T-helper 1 cell treated with Interleukin-12 subunit alpha and Interleukin-12 subunit beta and Interleukin-4 antibody, amounts not matched to agents 30 μg/mL and 1 μg/mL, for 36 hours (primary cell): Measurements from ENCODE around the gene ZNF609.
A peak's percentile ranks its signal among the peaks of the same experiment; 100 is the strongest.
"Not testable (repeated sequence)": the region's sequence is repeated elsewhere in the genome, so short reads cannot be mapped to it uniquely, and the experiment has no call there.

Experiments
- H3K27ac Mint-ChIP-seq: one replicate; pipeline ENCODE4 v1.8.0; 2021; ENCODE audit warnings: mild to moderate bottlenecking, mixed read lengths
- H3K27me3 Mint-ChIP-seq: one replicate; pipeline ENCODE4 v1.8.0; 2021; ENCODE audit warnings: low read depth, mixed read lengths
- H3K36me3 Mint-ChIP-seq: one replicate; pipeline ENCODE4 v1.8.0; 2021; ENCODE audit warnings: low read depth, mixed read lengths
- H3K4me1 Mint-ChIP-seq: one replicate; pipeline ENCODE4 v1.8.0; 2021; ENCODE audit warnings: low read depth, mixed read lengths
- H3K4me3 Mint-ChIP-seq: one replicate; pipeline ENCODE4 v1.8.0; 2021; ENCODE audit warnings: mild to moderate bottlenecking, moderate library complexity, mixed read lengths
- H3K9me3 Mint-ChIP-seq: one replicate; pipeline ENCODE4 v1.8.0; 2021; ENCODE audit warnings: mixed read lengths

The ZNF609 gene

DNA sequence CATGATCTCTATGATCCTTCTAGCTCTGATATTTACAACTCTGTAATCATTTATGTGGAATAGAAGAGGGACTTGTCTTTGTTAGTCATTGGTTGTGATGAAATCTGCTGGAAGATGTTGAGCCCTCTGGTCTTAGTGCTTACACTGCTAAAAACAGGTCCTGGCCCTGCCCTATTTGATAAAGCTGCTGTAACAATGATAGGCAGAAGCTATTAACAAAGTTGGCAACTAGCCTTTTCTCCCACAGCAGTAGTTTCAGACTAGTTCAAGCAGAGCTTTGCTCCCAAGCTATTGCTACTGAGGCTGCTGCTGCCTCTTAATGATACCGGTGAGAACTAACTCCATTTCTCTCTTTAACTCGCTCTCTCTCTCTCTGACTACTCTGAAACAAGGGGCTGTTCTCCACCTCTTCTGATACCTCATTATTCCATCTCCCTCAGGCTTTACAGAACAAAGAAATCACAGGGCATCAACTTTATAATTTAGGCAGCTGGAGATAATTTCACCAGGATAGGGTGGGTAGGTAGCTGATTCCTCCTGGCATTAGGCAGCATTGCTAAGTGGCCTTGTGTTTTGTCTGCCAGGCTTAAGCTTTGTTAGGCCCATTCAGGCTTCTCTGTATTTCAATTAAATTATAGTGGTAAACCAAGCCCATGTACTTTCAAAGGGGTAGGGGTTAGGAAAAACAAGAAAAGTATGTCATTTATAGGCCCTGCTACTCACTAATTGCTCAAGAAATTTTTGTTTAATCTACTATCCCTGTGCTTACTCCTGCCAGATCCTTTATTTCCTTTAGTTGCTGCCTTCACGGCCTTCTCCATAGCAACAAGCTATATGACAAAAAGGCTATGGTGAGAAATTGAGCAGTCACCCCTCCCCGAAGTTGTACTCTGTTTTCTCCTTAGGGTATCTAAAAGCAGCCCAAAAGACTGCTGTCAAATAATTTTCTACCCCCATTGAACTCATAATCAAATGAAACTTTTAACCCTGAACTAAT is 175.4 kb downstream of the ZNF609 start:
- H3K4me1 Mint-ChIP-seq: peaks cover 43% of the 10 kb centered on the region
- H3K27ac Mint-ChIP-seq: no peak overlapping the region
- H3K27me3 Mint-ChIP-seq: no peaks in the 10 kb centered on the region
- H3K36me3 Mint-ChIP-seq: peaks cover 20% of the 10 kb centered on the region
- no peak overlapping the region for H3K4me3 Mint-ChIP-seq
- peaks cover 5% of the 10 kb centered on the region for H3K9me3 Mint-ChIP-seq

DNA sequence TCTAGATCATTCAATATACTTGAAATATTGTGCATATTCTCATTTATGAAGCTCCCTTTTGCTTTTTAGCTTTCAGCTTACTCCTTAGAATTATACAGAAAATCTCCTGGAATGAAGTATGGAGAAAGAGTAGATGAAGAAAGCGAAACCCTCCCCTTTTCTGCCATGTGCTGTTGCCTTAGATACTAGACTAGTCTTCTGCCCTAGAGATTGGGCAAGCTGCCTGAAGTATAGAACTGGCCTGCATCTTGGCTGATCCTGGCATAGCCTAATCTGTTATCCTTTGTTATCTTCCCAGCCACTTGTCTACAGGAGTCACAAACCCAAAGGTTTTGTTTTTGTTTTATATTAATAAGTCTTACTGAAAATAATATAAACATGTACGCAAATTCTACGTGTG is 176.2 kb downstream of the ZNF609 start:
- H3K4me1 Mint-ChIP-seq: peaks cover 44% of the 10 kb centered on the region
- no peak overlapping the region for H3K27ac Mint-ChIP-seq
- H3K9me3 Mint-ChIP-seq: peaks cover 5% of the 10 kb centered on the region
- peaks cover 21% of the 10 kb centered on the region for H3K36me3 Mint-ChIP-seq
- H3K4me3 Mint-ChIP-seq: no peak overlapping the region
- H3K27me3 Mint-ChIP-seq: no peaks in the 10 kb centered on the region

DNA sequence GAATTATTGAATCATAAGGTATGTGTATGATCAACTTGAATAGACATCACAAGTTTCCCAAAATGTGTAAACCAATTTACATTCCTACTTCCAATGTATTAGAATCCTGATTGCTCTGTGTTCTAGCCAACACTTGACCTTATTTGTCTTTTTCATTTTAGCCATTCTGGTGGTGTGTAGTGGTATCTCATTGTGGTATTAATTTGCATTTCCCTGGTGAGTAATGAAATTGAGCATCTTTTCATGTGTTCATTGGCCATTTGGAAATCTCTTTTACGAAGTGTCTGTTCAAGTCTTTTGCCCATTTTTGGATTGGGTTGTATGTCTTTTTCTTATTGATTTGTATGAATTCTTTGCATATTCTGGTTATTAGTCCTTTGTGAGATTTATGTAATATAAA is 177.0 kb downstream of the ZNF609 start:
- no peak overlapping the region for H3K27ac Mint-ChIP-seq
- H3K27me3 Mint-ChIP-seq: no peaks in the 10 kb centered on the region
- H3K4me3 Mint-ChIP-seq: no peak overlapping the region
- H3K4me1 Mint-ChIP-seq: peaks cover 46% of the 10 kb centered on the region
- peaks cover 5% of the 10 kb centered on the region for H3K9me3 Mint-ChIP-seq
- H3K36me3 Mint-ChIP-seq: peaks cover 21% of the 10 kb centered on the region

DNA sequence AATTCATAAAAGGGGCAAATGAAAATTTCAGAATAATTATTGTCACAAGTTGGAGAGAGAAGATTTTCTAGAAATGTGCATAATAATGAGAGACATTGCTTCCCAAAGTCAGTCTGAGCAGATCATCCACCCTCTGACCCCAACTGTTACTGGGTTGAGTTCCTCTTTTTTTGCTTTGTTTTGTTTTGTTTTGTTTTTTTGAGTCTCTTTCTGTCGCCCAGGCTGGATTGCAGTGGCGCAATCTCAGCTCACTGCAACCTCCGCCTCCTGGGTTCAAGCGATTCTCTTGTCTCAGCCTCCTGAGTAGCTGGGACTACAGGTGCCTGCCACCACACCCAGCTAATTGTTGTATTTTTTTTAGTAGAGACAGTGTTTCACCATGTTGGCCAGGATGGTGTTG is 179.4 kb downstream of the ZNF609 start:
- Mint-ChIP-seq H3K36me3 (peaks cover 25% of the 10 kb centered on the region), H3K4me1 (peaks cover 36% of the 10 kb centered on the region)
- not testable (repeated sequence) for H3K27ac Mint-ChIP-seq, H3K27me3 Mint-ChIP-seq, H3K9me3 Mint-ChIP-seq, H3K4me3 Mint-ChIP-seq

DNA sequence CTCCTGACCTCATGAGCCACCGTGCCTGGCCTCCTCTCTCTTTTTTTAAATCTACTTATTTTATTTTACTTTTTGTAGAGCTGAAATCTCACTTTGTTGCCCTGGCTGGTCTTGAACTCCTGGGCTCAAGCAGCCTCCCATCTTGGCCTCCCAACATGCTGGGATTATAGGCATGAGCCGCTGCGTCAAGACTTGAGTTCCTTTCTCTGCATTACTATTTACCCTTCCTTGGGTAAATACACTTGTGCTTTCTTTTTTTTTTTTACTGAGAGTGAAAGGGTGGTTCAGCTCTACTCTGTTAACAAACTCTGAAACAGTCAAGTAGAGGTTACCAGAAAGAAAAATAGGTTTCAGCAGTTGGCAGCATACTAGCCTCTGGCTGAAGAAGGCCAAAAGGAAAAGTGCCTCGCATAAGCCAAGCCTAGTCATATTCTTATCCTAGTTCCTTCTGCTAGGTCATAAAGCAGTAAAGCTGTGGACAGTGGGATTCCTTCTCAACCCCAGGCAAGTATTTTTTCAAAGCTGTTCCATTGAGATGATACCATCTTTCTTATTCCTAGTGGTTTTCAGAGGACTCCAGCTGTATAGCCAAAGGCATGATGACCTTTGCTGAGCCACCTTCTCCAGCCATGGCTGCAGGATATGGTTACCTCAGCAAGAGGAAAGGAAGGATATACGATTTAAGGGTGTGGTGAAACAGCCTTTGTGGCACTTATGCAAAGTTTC is 179.9 kb downstream of the ZNF609 start:
- peaks cover 5% of the 10 kb centered on the region for H3K9me3 Mint-ChIP-seq
- H3K27ac Mint-ChIP-seq: peak overlapping the region; percentile 3
- H3K4me1 Mint-ChIP-seq: peaks cover 30% of the 10 kb centered on the region
- no peaks in the 10 kb centered on the region for H3K27me3 Mint-ChIP-seq
- no peak overlapping the region for H3K4me3 Mint-ChIP-seq
- peaks cover 25% of the 10 kb centered on the region for H3K36me3 Mint-ChIP-seq

DNA sequence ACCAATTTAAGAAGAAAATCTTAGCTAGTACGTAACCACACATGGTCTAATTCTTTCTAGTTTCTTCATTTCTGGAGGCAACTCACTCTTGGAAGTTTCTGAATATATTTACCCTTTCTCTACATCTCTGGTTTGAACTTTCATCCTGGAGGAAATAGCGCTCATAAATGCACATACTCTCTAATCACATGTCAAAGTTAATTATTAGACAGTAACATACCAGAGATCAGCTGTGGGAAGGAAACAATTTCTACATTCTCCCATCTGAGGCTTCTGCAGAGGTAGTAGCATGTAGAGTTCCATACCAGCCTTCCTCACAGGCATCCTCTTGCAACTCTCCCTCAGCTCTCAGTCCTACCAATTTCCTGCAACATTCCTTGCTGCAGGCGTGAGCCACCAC is 182.5 kb downstream of the ZNF609 start:
- Mint-ChIP-seq H3K27ac (no peak overlapping the region), H3K4me3 (no peak overlapping the region), H3K9me3 (no peaks in the 10 kb centered on the region), H3K27me3 (no peaks in the 10 kb centered on the region), H3K36me3 (peaks cover 16% of the 10 kb centered on the region), H3K4me1 (peaks cover 22% of the 10 kb centered on the region)

DNA sequence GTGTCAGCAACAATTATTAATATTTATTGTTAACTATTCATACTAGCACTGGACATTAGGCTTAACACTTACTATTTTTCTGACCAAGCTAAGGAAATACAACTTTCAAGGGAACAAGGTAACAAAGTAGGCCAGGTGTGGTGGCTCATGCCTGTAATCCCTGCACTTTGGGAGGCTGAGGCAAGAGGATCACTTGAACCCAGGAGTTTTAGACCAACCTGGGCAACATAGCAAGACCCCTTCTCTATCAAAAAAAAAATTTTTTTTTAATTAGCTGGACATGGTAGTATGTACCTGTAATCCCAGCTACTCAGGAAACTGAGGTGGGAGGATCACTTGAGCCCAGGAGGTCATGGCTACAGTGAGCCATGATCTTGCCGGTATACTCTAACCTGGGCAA is 183.3 kb downstream of the ZNF609 start:
- no peaks in the 10 kb centered on the region for H3K27me3 Mint-ChIP-seq
- H3K27ac Mint-ChIP-seq: no peak overlapping the region
- peaks cover 25% of the 10 kb centered on the region for H3K4me1 Mint-ChIP-seq
- no peak overlapping the region for H3K4me3 Mint-ChIP-seq
- peaks cover 12% of the 10 kb centered on the region for H3K36me3 Mint-ChIP-seq
- no peaks in the 10 kb centered on the region for H3K9me3 Mint-ChIP-seq

DNA sequence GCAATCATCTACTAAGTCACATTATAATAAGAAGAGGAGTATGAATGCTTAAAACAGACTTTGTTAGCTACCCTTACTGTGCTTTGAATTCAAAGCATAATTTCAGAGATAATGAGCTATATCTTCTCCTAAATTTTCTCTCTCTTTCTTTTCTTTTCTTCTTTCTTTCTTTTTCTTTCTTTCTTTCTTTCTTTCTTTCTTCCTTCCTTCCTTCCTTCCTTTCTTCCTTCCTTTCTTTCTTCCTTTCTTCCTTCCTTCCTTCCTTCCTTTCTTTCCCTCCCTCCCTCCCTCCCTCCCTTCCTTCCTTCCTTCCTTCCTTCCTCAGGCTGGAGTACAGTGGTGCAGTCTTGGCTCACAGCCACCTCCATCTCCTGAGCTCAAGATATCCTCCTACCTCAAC is 184.4 kb downstream of the ZNF609 start:
- H3K9me3 Mint-ChIP-seq, H3K27ac Mint-ChIP-seq, H3K27me3 Mint-ChIP-seq, H3K4me3 Mint-ChIP-seq: not testable (repeated sequence)
- Mint-ChIP-seq H3K4me1 (peaks cover 23% of the 10 kb centered on the region), H3K36me3 (peaks cover 12% of the 10 kb centered on the region)

DNA sequence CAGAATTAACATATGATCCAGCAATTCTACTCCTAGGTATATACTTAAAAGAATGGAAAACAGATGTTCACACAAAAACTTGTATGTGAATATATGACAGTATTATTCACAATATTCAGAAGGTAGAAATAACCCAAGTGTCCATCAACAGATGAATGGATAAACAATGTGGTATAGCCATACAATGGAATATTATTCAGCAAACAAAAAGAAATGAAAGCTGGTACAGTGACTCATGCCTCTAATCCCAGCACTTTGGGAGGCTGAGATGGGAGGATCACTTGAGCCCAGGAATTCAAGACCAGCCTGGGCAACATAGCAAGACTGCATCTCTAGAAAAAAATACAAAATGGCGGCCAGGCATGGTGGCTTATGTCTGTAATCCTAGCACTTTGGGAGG is 185.6 kb downstream of the ZNF609 start:
- Mint-ChIP-seq H3K4me3 (no peak overlapping the region), H3K9me3 (no peaks in the 10 kb centered on the region), H3K36me3 (peaks cover 8% of the 10 kb centered on the region), H3K4me1 (peaks cover 17% of the 10 kb centered on the region), H3K27ac (no peak overlapping the region), H3K27me3 (no peaks in the 10 kb centered on the region)

DNA sequence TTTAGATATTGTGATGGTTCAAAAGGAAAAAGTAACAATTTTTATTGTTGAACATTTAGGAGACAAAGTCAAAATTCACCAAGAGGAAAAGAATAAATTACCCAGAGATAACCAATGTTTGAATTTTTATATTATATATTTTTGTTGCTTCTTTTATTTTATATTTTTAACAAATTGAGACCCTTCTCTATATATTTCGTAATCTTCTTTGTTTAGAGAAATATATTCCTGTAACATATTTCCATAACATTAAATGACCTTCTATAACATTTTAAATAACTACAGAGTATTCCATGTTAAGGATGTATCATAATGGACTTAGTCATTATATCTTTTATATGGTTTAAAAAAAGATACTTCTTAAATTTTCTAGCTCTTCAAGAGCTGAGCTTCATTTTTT is 187.0 kb downstream of the ZNF609 start:
- Mint-ChIP-seq H3K36me3 (peaks cover 6% of the 10 kb centered on the region), H3K4me1 (peaks cover 21% of the 10 kb centered on the region), H3K9me3 (no peaks in the 10 kb centered on the region), H3K4me3 (no peak overlapping the region), H3K27ac (no peak overlapping the region), H3K27me3 (no peaks in the 10 kb centered on the region)

DNA sequence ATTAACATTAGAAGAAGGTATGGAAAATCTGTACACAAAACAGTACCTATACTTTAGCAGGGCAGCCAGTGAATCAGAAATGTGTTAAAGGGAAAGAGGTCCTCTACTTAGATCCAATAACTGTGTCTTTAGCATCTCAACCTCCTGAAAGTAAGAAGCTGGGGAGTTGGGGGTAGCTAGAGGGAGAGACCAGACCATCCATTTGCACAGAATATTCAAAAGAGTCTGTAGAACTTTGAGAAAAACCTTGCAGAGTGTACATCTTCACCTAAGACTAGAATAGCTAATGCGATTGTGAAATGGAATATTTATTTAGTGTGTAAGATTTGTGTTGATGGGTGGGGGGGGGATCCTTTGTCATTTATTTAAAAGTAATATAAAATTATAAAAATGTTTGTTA is 190.2 kb downstream of the ZNF609 start:
- no peak overlapping the region for H3K4me3 Mint-ChIP-seq
- no peaks in the 10 kb centered on the region for H3K27me3 Mint-ChIP-seq
- H3K9me3 Mint-ChIP-seq: no peaks in the 10 kb centered on the region
- H3K36me3 Mint-ChIP-seq: no peaks in the 10 kb centered on the region
- peaks cover 22% of the 10 kb centered on the region for H3K4me1 Mint-ChIP-seq
- no peak overlapping the region for H3K27ac Mint-ChIP-seq

DNA sequence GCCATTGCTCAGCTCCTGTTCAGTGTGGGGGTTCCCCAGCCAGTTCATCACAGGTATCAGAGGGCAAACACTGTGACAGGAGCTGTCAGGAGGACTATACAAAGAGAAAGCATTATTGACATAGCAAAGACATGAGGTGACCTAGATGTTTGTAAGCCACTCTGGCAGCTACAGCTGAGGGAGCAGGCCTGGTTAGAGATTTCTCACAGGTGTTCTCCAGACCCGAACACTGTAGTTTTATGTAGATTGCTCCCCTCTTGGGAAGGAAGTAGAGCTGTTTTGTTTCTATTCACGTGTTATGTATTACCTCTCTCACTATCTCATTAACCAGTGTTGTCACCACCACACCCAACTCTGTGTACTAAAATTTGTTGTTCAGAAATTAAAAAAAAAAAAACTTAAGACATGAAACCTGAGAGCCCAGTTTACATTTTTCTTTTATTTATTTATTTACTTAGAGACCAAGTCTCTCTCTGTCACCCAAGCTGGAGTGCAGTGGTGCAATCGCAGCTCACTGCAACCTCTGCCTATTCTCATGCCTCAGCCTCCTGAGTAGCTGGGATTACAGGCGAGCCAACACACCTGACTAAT is 191.3 kb downstream of the ZNF609 start:
- Mint-ChIP-seq H3K9me3 (no peaks in the 10 kb centered on the region), H3K4me3 (no peak overlapping the region), H3K27ac (peak overlapping the region; percentile 74), H3K27me3 (no peaks in the 10 kb centered on the region), H3K36me3 (no peaks in the 10 kb centered on the region), H3K4me1 (peaks cover 22% of the 10 kb centered on the region)

DNA sequence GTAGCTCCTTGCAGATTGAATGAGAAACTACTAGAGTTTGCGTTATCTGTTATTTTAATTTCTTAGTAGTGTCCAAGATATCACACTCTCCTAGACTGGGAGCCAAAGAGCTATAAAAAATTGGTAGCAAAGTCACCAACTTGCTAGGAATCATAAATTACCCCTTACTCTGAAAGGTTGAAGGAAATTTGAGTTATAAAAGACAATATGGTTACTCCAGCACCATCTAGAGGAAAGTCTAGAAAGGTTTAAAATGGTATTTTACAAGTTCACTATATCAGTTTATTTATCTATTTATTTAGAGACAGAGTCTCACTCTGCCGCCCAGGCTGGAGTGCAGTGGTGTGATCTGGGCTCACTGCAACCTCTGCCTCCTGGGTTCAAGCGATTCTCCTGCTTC is 193.4 kb downstream of the ZNF609 start:
- no peaks in the 10 kb centered on the region for H3K36me3 Mint-ChIP-seq
- no peaks in the 10 kb centered on the region for H3K9me3 Mint-ChIP-seq
- no peak overlapping the region for H3K4me3 Mint-ChIP-seq
- H3K4me1 Mint-ChIP-seq: peaks cover 19% of the 10 kb centered on the region
- H3K27ac Mint-ChIP-seq: no peak overlapping the region
- H3K27me3 Mint-ChIP-seq: no peaks in the 10 kb centered on the region

DNA sequence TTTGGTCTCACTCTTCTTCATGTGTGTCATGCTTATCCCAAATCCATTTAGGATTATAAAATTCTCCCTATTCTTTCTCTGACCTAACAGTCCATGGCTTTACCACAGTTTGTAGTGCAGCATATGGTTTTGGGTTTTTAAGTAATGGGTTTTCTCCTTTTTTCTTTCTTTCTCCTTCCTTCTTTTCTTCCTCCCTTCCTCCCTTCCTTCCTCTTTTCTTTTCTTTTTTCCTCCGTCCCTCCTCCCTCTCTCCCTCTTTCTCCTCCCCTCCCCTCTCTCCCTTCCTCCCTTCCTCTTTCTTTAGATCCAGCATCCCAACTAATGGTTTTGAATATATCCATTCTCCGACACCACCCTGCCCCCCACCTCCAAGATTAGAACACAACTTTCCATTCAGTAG is 196.1 kb downstream of the ZNF609 start:
- Mint-ChIP-seq H3K4me1 (peaks cover 7% of the 10 kb centered on the region), H3K27me3 (no peaks in the 10 kb centered on the region)

DNA sequence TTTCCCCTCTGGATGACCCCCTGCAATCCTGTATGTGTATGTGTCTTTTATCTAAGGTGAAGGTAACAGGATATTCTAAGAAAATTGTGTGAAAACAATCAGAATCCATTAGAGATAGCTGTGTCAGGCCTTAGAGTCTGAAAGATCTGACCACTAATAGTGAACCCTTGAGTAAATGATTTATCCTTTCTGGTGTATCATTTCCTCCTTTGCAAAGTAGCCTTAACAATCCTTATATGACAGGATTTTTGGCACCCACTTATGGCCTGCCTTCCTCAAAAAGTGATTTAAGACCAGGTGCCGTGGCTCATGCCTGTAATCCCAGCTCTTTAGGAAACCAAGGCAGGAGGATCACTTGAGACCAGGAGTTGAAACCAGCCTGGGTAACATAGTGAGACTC is 204.8 kb downstream of the ZNF609 start:
- Mint-ChIP-seq H3K9me3 (no peaks in the 10 kb centered on the region), H3K27me3 (no peaks in the 10 kb centered on the region), H3K36me3 (peaks cover 13% of the 10 kb centered on the region), H3K4me3 (no peak overlapping the region), H3K4me1 (peaks cover 4% of the 10 kb centered on the region), H3K27ac (no peak overlapping the region)

More for the DNA sequence above, 196.1 kb downstream of the ZNF609 start:
- H3K9me3 Mint-ChIP-seq: no peaks in the 10 kb centered on the region
- H3K27ac Mint-ChIP-seq: no peak overlapping the region
- peaks cover 2% of the 10 kb centered on the region for H3K36me3 Mint-ChIP-seq
- no peak overlapping the region for H3K4me3 Mint-ChIP-seq
